Keratinocyte (primary cell): ENCODE data around the gene MTA3. TPM values are rescaled to one million over a fixed set of nuclear protein-coding genes. Genes with fewer than 3 reads are reported as not detected.

Source experiments
- DNase-seq: peaks from one replicate; pipeline ENCODE4 v3.0.0-alpha.2; 2011; ENCODE audit warnings: low read depth, missing footprints, low spot score
- FAIRE-seq: peaks from 2 replicates; lab custom pipeline; 2011; peaks lifted over from hg19 to GRCh38; lab: Jason Lieb, UNC
- H2AFZ ChIP-seq: 2 replicates; pipeline ENCODE4 v1.6.0; 2012; ENCODE audit warnings: low read length, control low read depth, inconsistent platforms; ENCODE audit not compliant: control insufficient read depth
- H3K27ac ChIP-seq: 2 replicates; pipeline ENCODE4 v1.5.1; 2011; ENCODE audit warnings: low read length; ENCODE audit not compliant: control insufficient read depth, insufficient read depth
- H3K27me3 ChIP-seq: 3 replicates; pipeline ENCODE4 v1.6.0; 2011; ENCODE audit warnings: low read length; ENCODE audit not compliant: control insufficient read depth, insufficient read depth; ENCODE audit errors: extremely low read depth
- H3K36me3 ChIP-seq, 2 experiments: 2 replicates in 1 of 2; 3 replicates in 1 of 2; pipeline ENCODE4 v1.5.1; 2011; ENCODE audit warnings: low read length in 2 of 2, mild to moderate bottlenecking in 1 of 2; ENCODE audit not compliant: control insufficient read depth in 2 of 2, insufficient read depth in 2 of 2; ENCODE audit errors: extremely low read depth in 1 of 2
- H3K4me1 ChIP-seq: 3 replicates; pipeline ENCODE4 v1.5.1; 2011; ENCODE audit warnings: low read length; ENCODE audit not compliant: control insufficient read depth, insufficient read depth; ENCODE audit errors: extremely low read depth
- H3K4me2 ChIP-seq: 3 replicates; pipeline ENCODE4 v1.6.0; 2011; ENCODE audit warnings: low read depth, low read length; ENCODE audit not compliant: control insufficient read depth, insufficient read depth; ENCODE audit errors: extremely low read depth
- H3K4me3 ChIP-seq, 3 experiments: fragments of 200-600 bp in 1 of 3; sonication (generic) in 1 of 3; 2 replicates in 2 of 3; 3 replicates in 1 of 3; pipeline ENCODE4 v1.5.1; 2011 to 2016; ENCODE audit warnings: low read length in 3 of 3, mild to moderate bottlenecking in 3 of 3, control low read depth in 2 of 3, inconsistent platforms in 1 of 3, low read depth in 1 of 3, mixed read lengths in 1 of 3, mixed run types in 1 of 3, moderate library complexity in 1 of 3; ENCODE audit not compliant: control insufficient read depth in 2 of 3, insufficient read depth in 2 of 3; ENCODE audit errors: extremely low read depth in 1 of 3
- H3K79me2 ChIP-seq: 2 replicates; pipeline ENCODE4 v1.6.0; 2012; ENCODE audit warnings: low read length; ENCODE audit not compliant: control insufficient read depth, insufficient read depth
- H3K9ac ChIP-seq: 3 replicates; pipeline ENCODE4 v1.6.0; 2011; ENCODE audit warnings: low read length; ENCODE audit not compliant: control insufficient read depth, insufficient read depth; ENCODE audit errors: extremely low read depth
- H3K9me1 ChIP-seq: 3 replicates; pipeline ENCODE4 v1.6.0; 2011; ENCODE audit warnings: low read length; ENCODE audit not compliant: control insufficient read depth, insufficient read depth; ENCODE audit errors: extremely low read depth
- H3K9me3 ChIP-seq: 2 replicates; pipeline ENCODE4 v1.5.1; 2012; ENCODE audit warnings: low read depth, low read length; ENCODE audit not compliant: control insufficient read depth
- H4K20me1 ChIP-seq: 3 replicates; pipeline ENCODE4 v1.6.0; 2011; ENCODE audit warnings: low read length; ENCODE audit not compliant: control insufficient read depth, insufficient read depth; ENCODE audit errors: extremely low read depth
- EZH2 ChIP-seq: IDR thresholded peaks from one replicate; pipeline ENCODE4 v1.6.1; 2012; ENCODE audit warnings: inconsistent platforms, mild to moderate bottlenecking, low read length, moderate library complexity
- dilution Hi-C: fragments of 300-500 bp; cut with MboI; formaldehyde crosslinking; loops from one replicate; pipeline ENCODE4 v1.7.0; 2020; ENCODE audit warnings: low sequenced_read_pairs; ENCODE audit not compliant: extremely low pct_ligation_motif_present
- polyA plus RNA-seq, 5 experiments: library from polyadenylated mRNA; depleted of rRNA in 3 of 5; stranded (reverse) in 3 of 5; stranded (forward) in 1 of 5; unstranded in 1 of 5; fragments of >200 nt; gene quantifications; 1 replicate in 1 of 5; 2 replicates in 3 of 5; 3 replicates in 1 of 5; pipeline versions ENCODE4 v1.2.1 to v1.2.3, GENCODE V29; 2011 to 2012; ENCODE audit warnings: missing spikeins in 2 of 5, low read depth in 1 of 5, low replicate concordance in 1 of 5
- TF ChIP-seq, protein P1 (sequence below), 3 experiments: IDR thresholded peaks in 1 of 3; conservative IDR thresholded peaks in 1 of 3; optimal IDR thresholded peaks in 1 of 3; 2 replicates in 2 of 3; 3 replicates in 1 of 3; pipeline versions ENCODE3 to v1.5.1; 2011; ENCODE audit warnings: low read length in 3 of 3, mild to moderate bottlenecking in 3 of 3, moderate library complexity in 2 of 3, control low read depth in 1 of 3, inconsistent platforms in 1 of 3; ENCODE audit not compliant: insufficient read depth in 2 of 3; ENCODE audit errors: extremely low read depth in 1 of 3

Gene MTA3
- polyA plus RNA-seq, 1 donor (not counting 4 experiments of a cell fraction or from before 2014, with no cell fraction given), result 34.3 TPM

DNA sequence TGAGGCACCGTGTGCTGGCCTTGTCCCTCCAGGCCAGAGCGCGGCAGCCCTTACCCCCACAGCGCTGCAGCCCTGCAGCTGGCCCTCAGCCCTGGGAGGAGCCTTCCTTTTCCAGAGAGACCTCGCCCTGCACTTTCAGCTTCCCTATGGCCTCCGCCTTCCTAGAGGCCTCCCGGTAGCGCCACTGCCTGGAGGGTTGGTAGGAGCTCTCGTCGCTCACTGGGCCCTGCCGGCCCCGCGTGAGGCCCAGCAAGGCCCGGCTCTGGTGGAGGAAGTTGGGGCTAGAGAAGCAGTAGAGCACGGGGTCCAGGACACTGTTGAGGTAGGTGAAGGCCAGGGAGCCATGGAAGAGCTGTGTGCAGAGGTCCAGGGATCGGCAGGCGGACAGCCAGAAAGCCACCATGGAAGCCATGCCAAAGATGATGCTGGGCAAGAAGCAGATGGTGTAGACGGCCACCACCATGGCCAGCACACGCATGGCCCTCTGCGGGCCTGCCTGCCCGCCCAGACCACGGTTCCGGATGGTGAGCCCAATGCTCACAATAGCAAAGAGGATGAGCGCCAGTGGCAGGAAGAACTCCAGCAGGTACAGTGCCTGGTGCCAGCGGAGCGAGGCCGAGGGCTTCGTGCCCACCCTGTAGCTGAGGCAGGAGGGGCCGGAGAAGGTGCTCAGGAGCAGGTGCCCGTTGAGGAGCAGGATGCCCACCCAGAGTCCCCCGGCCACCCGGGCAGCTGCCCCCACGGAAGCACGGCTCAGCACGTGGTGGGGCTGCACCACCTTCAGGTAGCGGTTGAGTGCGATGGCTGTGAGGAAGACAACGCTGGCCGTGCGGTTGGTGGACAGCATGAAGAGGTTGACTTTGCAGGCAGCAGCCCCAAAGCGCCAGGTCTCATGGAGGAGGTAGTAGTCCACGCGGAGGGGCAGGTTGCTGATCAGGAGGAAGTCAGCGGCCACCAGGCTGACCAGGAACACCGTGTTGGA, 194.7 kb downstream of the MTA3 start:
- H3K4me2 ChIP-seq, result no peak overlapping the region
- no peaks in the 10 kb centered on the region for H3K79me2 ChIP-seq
- no peaks in the 10 kb centered on the region for H3K36me3 ChIP-seq
- no peak overlapping the region for H3K9ac ChIP-seq
- peaks cover 2% of the 10 kb centered on the region for H4K20me1 ChIP-seq
- H3K9me1 ChIP-seq, result no peaks in the 10 kb centered on the region
- DNase-seq (no peak), FAIRE-seq (no peak)
- no peak overlapping the region for H3K4me3 ChIP-seq
- no peaks in the 10 kb centered on the region for H3K4me1 ChIP-seq
- H2AFZ ChIP-seq, result no peak overlapping the region
- no peaks in the 10 kb centered on the region for H3K27me3 ChIP-seq
- dilution Hi-C loops, result no loop called here
- H3K27ac ChIP-seq, result no peak overlapping the region
- TF ChIP-seq, protein P1, sequence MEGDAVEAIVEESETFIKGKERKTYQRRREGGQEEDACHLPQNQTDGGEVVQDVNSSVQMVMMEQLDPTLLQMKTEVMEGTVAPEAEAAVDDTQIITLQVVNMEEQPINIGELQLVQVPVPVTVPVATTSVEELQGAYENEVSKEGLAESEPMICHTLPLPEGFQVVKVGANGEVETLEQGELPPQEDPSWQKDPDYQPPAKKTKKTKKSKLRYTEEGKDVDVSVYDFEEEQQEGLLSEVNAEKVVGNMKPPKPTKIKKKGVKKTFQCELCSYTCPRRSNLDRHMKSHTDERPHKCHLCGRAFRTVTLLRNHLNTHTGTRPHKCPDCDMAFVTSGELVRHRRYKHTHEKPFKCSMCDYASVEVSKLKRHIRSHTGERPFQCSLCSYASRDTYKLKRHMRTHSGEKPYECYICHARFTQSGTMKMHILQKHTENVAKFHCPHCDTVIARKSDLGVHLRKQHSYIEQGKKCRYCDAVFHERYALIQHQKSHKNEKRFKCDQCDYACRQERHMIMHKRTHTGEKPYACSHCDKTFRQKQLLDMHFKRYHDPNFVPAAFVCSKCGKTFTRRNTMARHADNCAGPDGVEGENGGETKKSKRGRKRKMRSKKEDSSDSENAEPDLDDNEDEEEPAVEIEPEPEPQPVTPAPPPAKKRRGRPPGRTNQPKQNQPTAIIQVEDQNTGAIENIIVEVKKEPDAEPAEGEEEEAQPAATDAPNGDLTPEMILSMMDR (optimal IDR thresholded peaks at IDR 0.05 in 1 of 3, IDR thresholded peaks at IDR 0.05 in 1 of 3, conservative IDR thresholded peaks at IDR 0.05 in 1 of 3; ENCODE audit: extremely low read depth in 1 of 3, insufficient read depth in 2 of 3, low read length in 3 of 3), result no peak
- TF ChIP-seq EZH2, result no peak
- no peaks in the 10 kb centered on the region for H3K9me3 ChIP-seq

- Histone ChIP-seq H3K27ac (no peak within 1 kb of the TSS), H3K36me3 (no peaks in the 10 kb centered on the region), H4K20me1 (peaks cover 2% of the 10 kb centered on the region), H3K9me1 (no peaks in the 10 kb centered on the region), H3K79me2 (no peaks in the 10 kb centered on the region), H3K9me3 (no peaks in the 10 kb centered on the region), H3K27me3 (no peaks in the 10 kb centered on the region), H3K4me2 (no peak within 1 kb of the TSS), H2AFZ (no peak within 1 kb of the TSS), H3K4me3 (no peak within 1 kb of the TSS), H3K9ac (no peak within 1 kb of the TSS), H3K4me1 (no peaks in the 10 kb centered on the region)
- FAIRE-seq, result no peak
- DNase-seq, result no peak
- TF ChIP-seq, protein P1 (optimal IDR thresholded peaks at IDR 0.05 in 1 of 3, IDR thresholded peaks at IDR 0.05 in 1 of 3, conservative IDR thresholded peaks at IDR 0.05 in 1 of 3; ENCODE audit: extremely low read depth in 1 of 3, insufficient read depth in 2 of 3, low read length in 3 of 3), result no peak
- no peak for TF ChIP-seq EZH2
- dilution Hi-C loops, result no loop called here
These were observed 195.7 kb downstream of the MTA3 start, which contains the start of gene OXER1 for GRCh38 chr2:42764096-42764495. OXER1 (minus strand) TSS chr2:42764135; CDS start chr2:42764062, 73 bp downstream.
